Sigmoid colon (tissue), 7 donors: ENCODE data around the gene HDAC4. TPM values are rescaled to one million over a fixed set of nuclear protein-coding genes. Genes with fewer than 3 reads are reported as not detected.

ENCODE experiments used
- DNase-seq: peaks from one replicate; pipeline ENCODE4 v3.0.0-alpha.2; 2019
- H3K27ac ChIP-seq, 4 donors: fragments of 200-600 bp; sonication (generic); one replicate each; pipeline ENCODE4 v1.5.1; 2016 to 2019; ENCODE audit warnings: mild to moderate bottlenecking in 1 of 4
- H3K27me3 ChIP-seq, 3 donors: fragments of 200-600 bp; sonication (generic); one replicate each; pipeline ENCODE4 v1.5.1; 2019; ENCODE audit warnings: mild to moderate bottlenecking in 1 of 3
- H3K36me3 ChIP-seq, 4 donors: fragments of 200-600 bp; sonication (generic); one replicate each; pipeline ENCODE4 v1.5.1; 2016 to 2019
- H3K4me1 ChIP-seq, 4 donors: fragments of 200-600 bp; sonication (generic); one replicate each; pipeline ENCODE4 v1.5.1; 2017 to 2019
- H3K4me3 ChIP-seq, 4 donors: fragments of 200-600 bp; sonication (generic); one replicate each; pipeline ENCODE4 v1.5.1; 2017 to 2019; ENCODE audit warnings: mild to moderate bottlenecking in 2 of 4, moderate library complexity in 1 of 4
- H3K9me3 ChIP-seq, 4 donors: fragments of 200-600 bp in 3 of 4; sonication (generic) in 3 of 4; one replicate each; pipeline versions ENCODE4 v1.5.1 to v1.6.1; 2013 to 2019
- EP300 ChIP-seq, 4 donors: sonication (generic); formaldehyde crosslinking; IDR thresholded peaks; one replicate each; pipeline ENCODE4 v1.6.1; 2017; ENCODE audit warnings: antibody characterized with exemption in 4 of 4
- POLR2A ChIP-seq, 2 donors: fragments of 450-650 bp; IDR thresholded peaks; one replicate each; pipeline ENCODE4 v1.6.1; 2016; ENCODE audit warnings: antibody characterized with exemption in 2 of 2, mild to moderate bottlenecking in 2 of 2, moderate library complexity in 2 of 2
- POLR2AphosphoS5 ChIP-seq, 4 donors: sonication (generic); formaldehyde crosslinking; IDR thresholded peaks; one replicate each; pipeline ENCODE4 v1.6.1; 2017; ENCODE audit warnings: antibody characterized with exemption in 4 of 4
- WGBS, 2 donors: extraction: QIAGEN DNeasy Blood & Tissue Kit; methylation state at CpG; one replicate each; pipeline ENCODE4 v1.1.7; 2013; 5-methylcytosine and 5-hydroxymethylcytosine counted together
- intact Hi-C: fragments of 100-400 bp; cut with DNase I; formaldehyde crosslinking; loops from one replicate; pipeline ENCODE4 v1.15.1; 2023
- polyA plus RNA-seq, 3 donors: library from polyadenylated mRNA; stranded (reverse); fragments of 200-250 nt; gene quantifications; one replicate each; pipeline ENCODE4 v1.2.3, GENCODE V29; 2013
- total RNA-seq, 4 donors: library from RNA; depleted of rRNA; stranded (reverse); fragments of >200 nt; gene quantifications; one replicate each; pipeline ENCODE4 v1.1.0, GENCODE V29; 2016
- TF ChIP-seq, protein P1 (sequence below), 4 experiments: fragments of 450-650 bp in 3 of 4; fragments of 200-600 bp in 1 of 4; IDR thresholded peaks; one replicate each; pipeline ENCODE4 v1.5.1; 2016 to 2019; ENCODE audit warnings: antibody characterized with exemption in 4 of 4, mild to moderate bottlenecking in 3 of 4, moderate library complexity in 2 of 4
- donor health status: healthy with polysubstance abuse.
- donor health status: Bipolar disorder and iron deficiency.
- donor health status: healthy.

The HDAC4 gene
- total and polyA plus RNA-seq, 7 donors: 1.8 to 196 (median 77.0) TPM

DNA sequence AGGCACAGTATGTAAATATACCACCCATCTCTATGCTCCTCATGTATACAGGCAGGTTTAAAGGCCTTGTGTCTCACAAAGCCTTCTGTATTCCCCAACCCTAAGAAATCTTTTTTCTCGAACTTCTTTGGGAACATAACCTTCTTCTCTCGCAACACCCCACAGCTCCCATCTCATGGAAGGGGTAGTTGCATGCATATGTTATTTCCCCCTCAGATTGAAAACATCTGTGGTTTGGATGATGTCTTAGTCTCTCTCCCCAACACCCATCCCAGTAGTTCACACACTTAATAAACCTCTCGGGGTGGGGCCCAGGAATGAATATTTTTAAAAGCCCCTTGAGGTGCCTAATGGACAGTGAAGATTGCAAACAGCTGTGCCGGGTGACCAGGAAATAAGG lies 21.0 kb upstream of the HDAC4 start:
- Histone ChIP-seq H3K27ac (no peak overlapping the region), H3K36me3 (no peaks in the 10 kb centered on the region), H3K4me1 (no peaks in the 10 kb centered on the region), H3K4me3 (no peak overlapping the region), H3K27me3 (no peaks in the 10 kb centered on the region), H3K9me3 (no peaks in the 10 kb centered on the region)
- TF ChIP-seq, protein P1, sequence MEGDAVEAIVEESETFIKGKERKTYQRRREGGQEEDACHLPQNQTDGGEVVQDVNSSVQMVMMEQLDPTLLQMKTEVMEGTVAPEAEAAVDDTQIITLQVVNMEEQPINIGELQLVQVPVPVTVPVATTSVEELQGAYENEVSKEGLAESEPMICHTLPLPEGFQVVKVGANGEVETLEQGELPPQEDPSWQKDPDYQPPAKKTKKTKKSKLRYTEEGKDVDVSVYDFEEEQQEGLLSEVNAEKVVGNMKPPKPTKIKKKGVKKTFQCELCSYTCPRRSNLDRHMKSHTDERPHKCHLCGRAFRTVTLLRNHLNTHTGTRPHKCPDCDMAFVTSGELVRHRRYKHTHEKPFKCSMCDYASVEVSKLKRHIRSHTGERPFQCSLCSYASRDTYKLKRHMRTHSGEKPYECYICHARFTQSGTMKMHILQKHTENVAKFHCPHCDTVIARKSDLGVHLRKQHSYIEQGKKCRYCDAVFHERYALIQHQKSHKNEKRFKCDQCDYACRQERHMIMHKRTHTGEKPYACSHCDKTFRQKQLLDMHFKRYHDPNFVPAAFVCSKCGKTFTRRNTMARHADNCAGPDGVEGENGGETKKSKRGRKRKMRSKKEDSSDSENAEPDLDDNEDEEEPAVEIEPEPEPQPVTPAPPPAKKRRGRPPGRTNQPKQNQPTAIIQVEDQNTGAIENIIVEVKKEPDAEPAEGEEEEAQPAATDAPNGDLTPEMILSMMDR (IDR thresholded peaks at IDR 0.05): no peak
- no peak for TF ChIP-seq POLR2AphosphoS5 (IDR thresholded peaks at IDR 0.05)
- no peak for TF ChIP-seq EP300 (IDR thresholded peaks at IDR 0.05)
- WGBS, 2 donors: 77 to 86% methylated on average over 4 of the region's 4 CpGs
- DNase-seq: no peak
- intact Hi-C loops: no loop called here

GRCh38 chr2:239420082-239420481 lies 19.3 kb upstream of the HDAC4 start:
- intact Hi-C loops: no loop called here

DNA sequence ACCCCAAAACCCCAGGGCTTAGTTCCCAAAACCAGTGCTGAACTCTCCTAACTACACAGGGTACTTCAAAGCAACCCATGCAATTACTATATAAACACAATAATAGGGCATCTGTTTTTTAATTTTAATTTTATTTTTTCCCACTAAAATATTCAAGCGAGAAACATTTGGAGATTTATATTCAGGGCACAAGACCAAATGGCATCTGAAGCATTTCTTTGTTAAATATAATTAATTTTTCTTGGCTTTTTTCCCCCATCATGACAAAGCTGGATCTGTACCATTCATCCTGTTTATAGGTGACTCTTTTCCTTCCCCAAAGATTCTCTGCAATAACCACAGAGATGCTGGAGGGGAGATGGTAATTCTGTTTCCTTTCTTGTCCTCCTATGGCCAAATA lies 18.1 kb upstream of the HDAC4 start:
- H3K9me3 ChIP-seq: no peaks in the 10 kb centered on the region
- no peak overlapping the region for H3K27ac ChIP-seq
- H3K27me3 ChIP-seq: no peaks in the 10 kb centered on the region
- no peaks in the 10 kb centered on the region for H3K4me1 ChIP-seq
- intact Hi-C loops: no loop called here
- no peak overlapping the region for H3K4me3 ChIP-seq
- H3K36me3 ChIP-seq: no peaks in the 10 kb centered on the region
- WGBS, 2 donors: 87 to 95% methylated on average over 1 of the region's 1 CpG
- TF ChIP-seq EP300 (IDR thresholded peaks at IDR 0.05) (no peak), POLR2A (IDR thresholded peaks at IDR 0.05) (no peak), POLR2AphosphoS5 (IDR thresholded peaks at IDR 0.05) (no peak)
- TF ChIP-seq, protein P1 (IDR thresholded peaks at IDR 0.05): no peak
- DNase-seq: no peak

More at GRCh38 chr2:239420082-239420481, 19.3 kb upstream of the HDAC4 start:
- Histone ChIP-seq H3K27me3 (no peaks in the 10 kb centered on the region), H3K4me3 (no peak overlapping the region), H3K9me3 (no peaks in the 10 kb centered on the region), H3K27ac (no peak overlapping the region), H3K4me1 (no peaks in the 10 kb centered on the region), H3K36me3 (no peaks in the 10 kb centered on the region)
- DNase-seq: no peak
- WGBS, 2 donors: 84% methylated on average over 12 of the region's 12 CpGs
- no peak for TF ChIP-seq POLR2A (IDR thresholded peaks at IDR 0.05)
- no peak for TF ChIP-seq POLR2AphosphoS5 (IDR thresholded peaks at IDR 0.05)
- TF ChIP-seq, protein P1 (IDR thresholded peaks at IDR 0.05): no peak
- TF ChIP-seq EP300 (IDR thresholded peaks at IDR 0.05): no peak

- H3K4me1 ChIP-seq: no peaks in the 10 kb centered on the region
- DNase-seq: no peak
- no peaks in the 10 kb centered on the region for H3K9me3 ChIP-seq
- no peaks in the 10 kb centered on the region for H3K27me3 ChIP-seq
- intact Hi-C loops: no loop called here
- no peak overlapping the region for H3K27ac ChIP-seq
- no peak overlapping the region for H3K4me3 ChIP-seq
- H3K36me3 ChIP-seq: no peaks in the 10 kb centered on the region
- TF ChIP-seq POLR2A (IDR thresholded peaks at IDR 0.05): no peak
- no peak for TF ChIP-seq POLR2AphosphoS5 (IDR thresholded peaks at IDR 0.05)
- TF ChIP-seq, protein P1 (IDR thresholded peaks at IDR 0.05): no peak
- WGBS, 2 donors: 74 to 89% methylated on average over 11 of the region's 11 CpGs
Observed at GRCh38 chr2:239412905-239413603, 12.2 kb upstream of the HDAC4 start.
